HepG2 (cell line): ENCODE measurements around the gene SGIP1. TPM values are rescaled to one million over a fixed set of nuclear protein-coding genes. Genes with fewer than 3 reads are reported as not detected.

Experiments used
- ATAC-seq: fragments of 200-7000 bp; cut with Tn5 transposase; 3 replicates; pipeline ENCODE4 v1.9.1; 2020; ENCODE audit warnings: mild to moderate bottlenecking, moderate library complexity
- BruUV-seq: library from RNA; stranded (reverse); fragments of 400-500 nt; replicated peaks from 2 replicates; lab custom pipeline; 2021; lab: Mats Ljungman, UMichigan
- CTCF ChIA-PET: fragments of 300-600 bp; formaldehyde crosslinking; extraction: SDS; loops from one replicate; lab custom pipeline; 2021; ENCODE audit warnings: low total read pairs, inconsistent platforms, low intra/inter-chr PET ratio; lab: Yijun Ruan, JAX
- POLR2A ChIA-PET: fragments of 350-600 bp; sonication (Branson Sonifier 250); formaldehyde crosslinking; loops from one replicate; lab custom pipeline; 2020; ENCODE audit warnings: antibody characterized with exemption, inconsistent platforms; lab: Yijun Ruan, JAX
- DNase-seq: peaks from one replicate; pipeline ENCODE4 v3.0.0-alpha.2; 2015; ENCODE audit warnings: low spot score
- FAIRE-seq: peaks from 3 replicates; lab custom pipeline; 2011; peaks lifted over from hg19 to GRCh38; lab: Jason Lieb, UNC
- H2AFZ ChIP-seq: one replicate; pipeline ENCODE4 v1.6.1; 2011; ENCODE audit warnings: low read length, inconsistent platforms
- H3K27ac ChIP-seq: fragments of 300-600 bp; 3 replicates; pipeline ENCODE4 v1.8.0; 2011; ENCODE audit warnings: mixed run types, mild to moderate bottlenecking, mixed read lengths, low read length, inconsistent platforms; ENCODE audit not compliant: insufficient read depth; ENCODE audit errors: extremely low read length
- H3K27me3 ChIP-seq, 2 experiments: fragments of 200-600 bp in 1 of 2; 2 replicates in 1 of 2; 3 replicates in 1 of 2; pipeline versions ENCODE4 v1.6.0 to v1.8.0; 2011; ENCODE audit warnings: low read length in 2 of 2, mild to moderate bottlenecking in 2 of 2, moderate library complexity in 2 of 2, inconsistent platforms in 1 of 2; ENCODE audit not compliant: insufficient read depth in 2 of 2, control insufficient read depth in 1 of 2
- H3K36me3 ChIP-seq, 2 experiments: fragments of 200-600 bp in 1 of 2; replicated peaks in 1 of 2; 2 replicates in 1 of 2; 3 replicates in 1 of 2; pipeline versions ENCODE4 v1.5.1 to v1.8.0; 2011; ENCODE audit warnings: low read length in 2 of 2, inconsistent platforms in 1 of 2; ENCODE audit not compliant: insufficient read depth in 2 of 2, control insufficient read depth in 1 of 2
- H3K4me1 ChIP-seq: 2 replicates; pipeline ENCODE4 v1.5.1; 2012; ENCODE audit warnings: low read length, inconsistent platforms; ENCODE audit not compliant: insufficient read depth
- H3K4me2 ChIP-seq: 2 replicates; pipeline ENCODE4 v1.6.0; 2011; ENCODE audit warnings: low read depth, low read length, inconsistent platforms
- H3K4me3 ChIP-seq, 3 experiments: fragments of 200-600 bp in 1 of 3; sonication (generic), shearing (Covaris generic) in 1 of 3; replicated peaks in 1 of 3; 2 replicates each; pipeline ENCODE4 v1.5.1; 2011 to 2016; ENCODE audit warnings: low read length in 3 of 3, inconsistent platforms in 2 of 3, low read depth in 2 of 3, mild to moderate bottlenecking in 2 of 3, control low read depth in 1 of 3, mixed read lengths in 1 of 3; ENCODE audit not compliant: insufficient read depth in 1 of 3
- H3K79me2 ChIP-seq: one replicate; pipeline ENCODE4 v1.6.1; 2011; ENCODE audit warnings: low read length, inconsistent platforms; ENCODE audit not compliant: insufficient read depth
- H3K9ac ChIP-seq: 2 replicates; pipeline ENCODE4 v1.6.0; 2011; ENCODE audit warnings: mild to moderate bottlenecking, low read depth, low read length, inconsistent platforms; ENCODE audit not compliant: insufficient read depth
- H3K9me3 ChIP-seq: 2 replicates; pipeline ENCODE4 v1.5.1; 2012; ENCODE audit warnings: mild to moderate bottlenecking, low read length
- H4K20me1 ChIP-seq: 2 replicates; pipeline ENCODE4 v1.6.0; 2011; ENCODE audit warnings: inconsistent platforms, mild to moderate bottlenecking, low read length, moderate library complexity; ENCODE audit not compliant: insufficient read depth
- MAF1 ChIP-seq: sonication (generic); formaldehyde crosslinking; IDR thresholded peaks from 2 replicates; pipeline ENCODE4 v1.5.0; 2020; ENCODE audit warnings: missing genetic modification reagents, borderline replicate concordance
- MAFG ChIP-seq: sonication (generic); formaldehyde crosslinking; IDR thresholded peaks from 2 replicates; pipeline ENCODE4 v1.5.1; 2020; ENCODE audit warnings: mild to moderate bottlenecking, missing genetic modification reagents
- NFYB ChIP-seq: sonication (generic); formaldehyde crosslinking; IDR thresholded peaks from 2 replicates; pipeline ENCODE4 v1.4.0; 2020; ENCODE audit warnings: missing genetic modification reagents
- PAX8 ChIP-seq: sonication (generic); formaldehyde crosslinking; IDR thresholded peaks from 2 replicates; pipeline ENCODE4 v1.8.0; 2022; ENCODE audit warnings: mild to moderate bottlenecking, missing genetic modification reagents, borderline replicate concordance
- PBX2 ChIP-seq: IDR thresholded peaks from 2 replicates; pipeline ENCODE4 v1.6.1; 2016; ENCODE audit warnings: control low read depth
- POLR2G ChIP-seq: fragments of 200-400 bp; formaldehyde crosslinking; IDR thresholded peaks from 2 replicates; pipeline ENCODE4 v1.6.1; 2018; ENCODE audit warnings: mild to moderate bottlenecking, low read depth, low read length, moderate library complexity
- RFXAP ChIP-seq: sonication (generic); formaldehyde crosslinking; IDR thresholded peaks from 2 replicates; pipeline ENCODE4 v1.4.0; 2020; ENCODE audit warnings: missing genetic modification reagents, borderline replicate concordance
- SCMH1 ChIP-seq: sonication (generic); formaldehyde crosslinking; IDR thresholded peaks from 2 replicates; pipeline ENCODE4 v1.9.0; 2021; ENCODE audit warnings: missing genetic modification reagents, mild to moderate bottlenecking, borderline replicate concordance
- SNAPC2 ChIP-seq: sonication (generic); formaldehyde crosslinking; IDR thresholded peaks from 2 replicates; pipeline ENCODE4 v1.8.1; 2022; ENCODE audit warnings: mild to moderate bottlenecking, missing genetic modification reagents
- STAG1 ChIP-seq: sonication (generic); formaldehyde crosslinking; IDR thresholded peaks from 2 replicates; pipeline ENCODE4 v1.4.0; 2020; ENCODE audit warnings: missing genetic modification reagents
- ZBTB38 ChIP-seq: sonication (generic); formaldehyde crosslinking; IDR thresholded peaks from 2 replicates; pipeline ENCODE4 v1.5.1; 2020; ENCODE audit warnings: mild to moderate bottlenecking, missing genetic modification reagents
- ZBTB46 ChIP-seq: sonication (generic); formaldehyde crosslinking; IDR thresholded peaks from 2 replicates; pipeline ENCODE4 v1.4.0; 2020; ENCODE audit warnings: mild to moderate bottlenecking, missing genetic modification reagents, borderline replicate concordance
- ZNF17 ChIP-seq: sonication (generic); formaldehyde crosslinking; IDR thresholded peaks from 2 replicates; pipeline ENCODE4 v1.5.0; 2020; ENCODE audit warnings: mild to moderate bottlenecking, missing genetic modification reagents
- ZNF558 ChIP-seq: sonication (generic); formaldehyde crosslinking; IDR thresholded peaks from 2 replicates; pipeline ENCODE4 v1.9.0; 2022; ENCODE audit warnings: mild to moderate bottlenecking, missing genetic modification reagents, borderline replicate concordance
- ZNF577 ChIP-seq: sonication (generic); formaldehyde crosslinking; IDR thresholded peaks from 2 replicates; pipeline ENCODE4 v1.4.0; 2020; ENCODE audit warnings: mild to moderate bottlenecking, low read depth, missing genetic modification reagents, borderline replicate concordance
- WGBS: methylation state at CpG from one replicate; pipeline ENCODE4 v1.1.6; 2017; ENCODE audit warnings: low lambda C conversion rate; 5-methylcytosine and 5-hydroxymethylcytosine counted together
- in situ Hi-C: cut with HindIII; loops from 2 replicates; pipeline ENCODE4 v1.10.0; 2017; ENCODE audit warnings: low pct_unique_long_range_greater_than_20kb; ENCODE audit not compliant: extremely low pct_ligation_motif_present
- intact Hi-C: fragments of 100-400 bp; cut with micrococcal nuclease; formaldehyde crosslinking; loops from one replicate; pipeline ENCODE4 v1.10.0; 2022; ENCODE audit not compliant: unreplicated experiment
- polyA plus RNA-seq, 8 experiments: library from polyadenylated mRNA; depleted of rRNA in 3 of 8; stranded (reverse) in 7 of 8; unstranded in 1 of 8; fragments of >200 nt; fragmentation: Illumina TruSeq in 4 of 8; extraction: Trizol in 4 of 8; gene quantifications; 2 replicates each; pipeline versions ENCODE4 v1.2.1 to v1.2.3, GENCODE V29; 2011 to 2016; ENCODE audit warnings: low read depth in 4 of 8, missing spikeins in 1 of 8, mixed read lengths in 1 of 8; ENCODE audit not compliant: insufficient read depth in 1 of 8
- total RNA-seq, 5 experiments: library from RNA; depleted of rRNA; stranded (reverse); fragments of >200 nt; fragmentation: Illumina TruSeq; extraction: Trizol; gene quantifications; 2 replicates each; pipeline ENCODE4 v1.2.3, GENCODE V29; 2016; ENCODE audit warnings: low read depth in 1 of 5
- TF ChIP-seq, protein P1 (sequence below): IDR thresholded peaks from 2 replicates; pipeline ENCODE4 v1.6.1; 2016; ENCODE audit warnings: low read depth, missing genetic modification reagents, missing compliant biosample characterization

Gene SGIP1
- total and polyA plus RNA-seq, 2 of the 13 experiments (the other 11 are each of a cell fraction or from before 2014, with no cell fraction given), result not detected

DNA sequence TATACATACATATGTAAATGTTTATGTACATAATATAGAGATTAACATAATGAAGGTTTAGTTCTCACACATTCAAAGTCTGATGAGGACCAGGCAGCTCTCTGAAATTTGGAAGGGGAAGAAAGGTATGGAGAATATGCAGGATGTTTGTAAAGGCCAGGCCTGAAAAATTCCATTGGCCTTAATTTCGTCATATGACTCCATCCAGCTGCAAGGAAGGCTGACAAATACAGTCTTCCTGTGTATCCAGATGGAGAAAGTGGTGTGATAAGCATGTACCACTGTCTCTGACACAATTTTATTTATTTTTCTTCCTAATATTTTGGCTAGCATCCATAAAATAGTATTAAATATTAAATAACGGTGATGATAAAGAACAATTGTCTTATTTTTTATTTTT is 6.3 kb upstream of the SGIP1 start:
- no peak for DNase-seq
- no peaks in the 10 kb centered on the region for H3K79me2 ChIP-seq
- H3K4me3 ChIP-seq, result no peak overlapping the region
- H3K4me2 ChIP-seq, result no peak overlapping the region
- 7% methylated on average over 2 of the region's 2 CpGs for WGBS
- H3K36me3 ChIP-seq, result no peaks in the 10 kb centered on the region
- ChIA-PET POLR2A (no interaction called here), CTCF (no interaction called here)
- in situ Hi-C loops, result no loop called here
- intact Hi-C loops, result no loop called here
- no peaks in the 10 kb centered on the region for H4K20me1 ChIP-seq
- H3K4me1 ChIP-seq, result peaks cover 7% of the 10 kb centered on the region; the same call in 1 of the 2 replicates
- H3K27ac ChIP-seq, result no peak overlapping the region
- no peak for ATAC-seq
- no peaks in the 10 kb centered on the region for H3K27me3 ChIP-seq
- FAIRE-seq, result no peak
- H3K9me3 ChIP-seq, result no peaks in the 10 kb centered on the region
- H2AFZ ChIP-seq, result no peak overlapping the region
- no TSS peak for BruUV-seq
- H3K9ac ChIP-seq, result no peak overlapping the region
- TF ChIP-seq, protein P1, sequence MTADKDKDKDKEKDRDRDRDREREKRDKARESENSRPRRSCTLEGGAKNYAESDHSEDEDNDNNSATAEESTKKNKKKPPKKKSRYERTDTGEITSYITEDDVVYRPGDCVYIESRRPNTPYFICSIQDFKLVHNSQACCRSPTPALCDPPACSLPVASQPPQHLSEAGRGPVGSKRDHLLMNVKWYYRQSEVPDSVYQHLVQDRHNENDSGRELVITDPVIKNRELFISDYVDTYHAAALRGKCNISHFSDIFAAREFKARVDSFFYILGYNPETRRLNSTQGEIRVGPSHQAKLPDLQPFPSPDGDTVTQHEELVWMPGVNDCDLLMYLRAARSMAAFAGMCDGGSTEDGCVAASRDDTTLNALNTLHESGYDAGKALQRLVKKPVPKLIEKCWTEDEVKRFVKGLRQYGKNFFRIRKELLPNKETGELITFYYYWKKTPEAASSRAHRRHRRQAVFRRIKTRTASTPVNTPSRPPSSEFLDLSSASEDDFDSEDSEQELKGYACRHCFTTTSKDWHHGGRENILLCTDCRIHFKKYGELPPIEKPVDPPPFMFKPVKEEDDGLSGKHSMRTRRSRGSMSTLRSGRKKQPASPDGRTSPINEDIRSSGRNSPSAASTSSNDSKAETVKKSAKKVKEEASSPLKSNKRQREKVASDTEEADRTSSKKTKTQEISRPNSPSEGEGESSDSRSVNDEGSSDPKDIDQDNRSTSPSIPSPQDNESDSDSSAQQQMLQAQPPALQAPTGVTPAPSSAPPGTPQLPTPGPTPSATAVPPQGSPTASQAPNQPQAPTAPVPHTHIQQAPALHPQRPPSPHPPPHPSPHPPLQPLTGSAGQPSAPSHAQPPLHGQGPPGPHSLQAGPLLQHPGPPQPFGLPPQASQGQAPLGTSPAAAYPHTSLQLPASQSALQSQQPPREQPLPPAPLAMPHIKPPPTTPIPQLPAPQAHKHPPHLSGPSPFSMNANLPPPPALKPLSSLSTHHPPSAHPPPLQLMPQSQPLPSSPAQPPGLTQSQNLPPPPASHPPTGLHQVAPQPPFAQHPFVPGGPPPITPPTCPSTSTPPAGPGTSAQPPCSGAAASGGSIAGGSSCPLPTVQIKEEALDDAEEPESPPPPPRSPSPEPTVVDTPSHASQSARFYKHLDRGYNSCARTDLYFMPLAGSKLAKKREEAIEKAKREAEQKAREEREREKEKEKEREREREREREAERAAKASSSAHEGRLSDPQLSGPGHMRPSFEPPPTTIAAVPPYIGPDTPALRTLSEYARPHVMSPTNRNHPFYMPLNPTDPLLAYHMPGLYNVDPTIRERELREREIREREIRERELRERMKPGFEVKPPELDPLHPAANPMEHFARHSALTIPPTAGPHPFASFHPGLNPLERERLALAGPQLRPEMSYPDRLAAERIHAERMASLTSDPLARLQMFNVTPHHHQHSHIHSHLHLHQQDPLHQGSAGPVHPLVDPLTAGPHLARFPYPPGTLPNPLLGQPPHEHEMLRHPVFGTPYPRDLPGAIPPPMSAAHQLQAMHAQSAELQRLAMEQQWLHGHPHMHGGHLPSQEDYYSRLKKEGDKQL (CRISPR knock-in tag), result no peak
- TF ChIP-seq POLR2G (no peak), NFYB (CRISPR knock-in tag) (no peak), PBX2 (no peak), SCMH1 (CRISPR knock-in tag) (no peak), RFXAP (CRISPR knock-in tag) (no peak), MAFG (CRISPR knock-in tag) (no peak), STAG1 (CRISPR knock-in tag) (no peak), PAX8 (CRISPR knock-in tag) (no peak), ZNF558 (no peak), ZBTB38 (no peak), SNAPC2 (CRISPR knock-in tag) (no peak), MAF1 (CRISPR knock-in tag) (no peak), ZNF17 (CRISPR knock-in tag) (no peak), ZBTB46 (no peak), ZNF577 (CRISPR knock-in tag) (no peak)
